Hepatocyte (in vitro differentiated cells): ENCODE data around the gene PTPN1.

Experiments
- EZH2 ChIP-seq: fragments of 200-600 bp; sonication (generic); IDR thresholded peaks from 2 replicates; pipeline ENCODE4 v1.6.1; 2016; ENCODE audit warnings: antibody characterized with exemption, mild to moderate bottlenecking, borderline replicate concordance
- EZH2phosphoT487 ChIP-seq: fragments of 200-600 bp; sonication (generic); IDR thresholded peaks from one replicate; pipeline ENCODE4 v1.6.1; 2018; ENCODE audit warnings: antibody characterized with exemption, mild to moderate bottlenecking, low read depth, moderate library complexity; ENCODE audit not compliant: unreplicated experiment, severe bottlenecking
- TF ChIP-seq, protein P1 (sequence below): fragments of 200-600 bp; sonication (generic); IDR thresholded peaks from 2 replicates; pipeline ENCODE4 v1.5.1; 2016; ENCODE audit warnings: antibody characterized with exemption, mild to moderate bottlenecking; ENCODE audit not compliant: poor library complexity

DNA sequence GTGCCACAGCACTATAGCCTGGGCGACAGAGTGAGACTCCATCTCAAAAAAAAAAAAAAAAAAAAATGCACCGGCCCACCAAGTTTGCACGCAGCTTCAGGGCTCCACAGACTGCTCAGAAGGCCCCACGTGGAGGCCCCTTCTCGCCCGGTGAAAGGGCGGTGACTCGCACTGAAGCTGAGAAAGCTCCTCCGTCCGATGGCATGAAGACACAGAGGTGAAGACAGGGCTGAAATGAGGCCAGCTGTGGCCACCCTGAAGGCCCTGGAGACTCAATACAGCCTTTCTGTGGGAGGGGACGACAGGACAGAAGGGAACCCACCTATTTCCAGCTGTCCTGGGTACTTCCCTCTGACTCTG, 84.0 kb downstream of the PTPN1 start:
- TF ChIP-seq, protein P1, sequence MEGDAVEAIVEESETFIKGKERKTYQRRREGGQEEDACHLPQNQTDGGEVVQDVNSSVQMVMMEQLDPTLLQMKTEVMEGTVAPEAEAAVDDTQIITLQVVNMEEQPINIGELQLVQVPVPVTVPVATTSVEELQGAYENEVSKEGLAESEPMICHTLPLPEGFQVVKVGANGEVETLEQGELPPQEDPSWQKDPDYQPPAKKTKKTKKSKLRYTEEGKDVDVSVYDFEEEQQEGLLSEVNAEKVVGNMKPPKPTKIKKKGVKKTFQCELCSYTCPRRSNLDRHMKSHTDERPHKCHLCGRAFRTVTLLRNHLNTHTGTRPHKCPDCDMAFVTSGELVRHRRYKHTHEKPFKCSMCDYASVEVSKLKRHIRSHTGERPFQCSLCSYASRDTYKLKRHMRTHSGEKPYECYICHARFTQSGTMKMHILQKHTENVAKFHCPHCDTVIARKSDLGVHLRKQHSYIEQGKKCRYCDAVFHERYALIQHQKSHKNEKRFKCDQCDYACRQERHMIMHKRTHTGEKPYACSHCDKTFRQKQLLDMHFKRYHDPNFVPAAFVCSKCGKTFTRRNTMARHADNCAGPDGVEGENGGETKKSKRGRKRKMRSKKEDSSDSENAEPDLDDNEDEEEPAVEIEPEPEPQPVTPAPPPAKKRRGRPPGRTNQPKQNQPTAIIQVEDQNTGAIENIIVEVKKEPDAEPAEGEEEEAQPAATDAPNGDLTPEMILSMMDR = no peak
- TF ChIP-seq EZH2phosphoT487 = no peak
- no peak for TF ChIP-seq EZH2
